ENCODE measurements around the gene ARRB1. TPM values are rescaled to one million over a fixed set of nuclear protein-coding genes. Genes with fewer than 3 reads are reported as not detected.

ARRB1 gene
- 10 to 100 TPM; 31.2 to 64.0 (median 42.3) TPM for total RNA-seq

DNA sequence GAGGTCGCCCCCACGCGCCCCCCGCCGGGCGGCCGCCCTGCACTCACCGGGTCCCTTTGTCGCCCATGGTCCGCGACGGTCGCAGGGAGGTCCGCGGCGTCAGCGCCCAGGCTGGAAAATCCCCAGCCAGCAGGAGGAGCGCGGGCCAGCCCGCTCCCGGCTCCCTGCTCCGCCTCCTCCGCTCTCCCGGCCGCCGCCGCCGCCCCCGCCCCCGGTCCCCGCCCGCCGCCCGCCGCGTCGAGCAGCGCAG is at the start of gene ARRB1:
Gene ARRB1 (minus strand): TSS at position 121 of the 250 bp plus-strand sequence. CDS start 54 bp downstream, at position 67.
- no peak for TF ChIP-seq CTCF (IDR thresholded peaks at IDR 0.05)
- no peak for TF ChIP-seq POLR2AphosphoS5 (IDR thresholded peaks at IDR 0.05)
- no peak for TF ChIP-seq POLR2A (IDR thresholded peaks at IDR 0.05)
- Histone ChIP-seq H3K9me3 (no peaks in the 10 kb centered on the region), H3K4me1 (peaks cover 24% of the 10 kb centered on the region in 2 donors), H3K27ac (peak within 1 kb of the TSS; percentile 91 to 99), H3K4me3 (peak within 1 kb of the TSS; percentile 76 to 98 (median 86)), H3K36me3 (no peaks in the 10 kb centered on the region), H3K27me3 (no peaks in the 10 kb centered on the region)
- intact Hi-C loops (cut with DNase I; ENCODE audit: low total_unique reads) = no loop called here
- DNase-seq (ENCODE audit: low spot score in 2 of 2) = peak in 1 of 2 donors; percentile 74

DNA sequence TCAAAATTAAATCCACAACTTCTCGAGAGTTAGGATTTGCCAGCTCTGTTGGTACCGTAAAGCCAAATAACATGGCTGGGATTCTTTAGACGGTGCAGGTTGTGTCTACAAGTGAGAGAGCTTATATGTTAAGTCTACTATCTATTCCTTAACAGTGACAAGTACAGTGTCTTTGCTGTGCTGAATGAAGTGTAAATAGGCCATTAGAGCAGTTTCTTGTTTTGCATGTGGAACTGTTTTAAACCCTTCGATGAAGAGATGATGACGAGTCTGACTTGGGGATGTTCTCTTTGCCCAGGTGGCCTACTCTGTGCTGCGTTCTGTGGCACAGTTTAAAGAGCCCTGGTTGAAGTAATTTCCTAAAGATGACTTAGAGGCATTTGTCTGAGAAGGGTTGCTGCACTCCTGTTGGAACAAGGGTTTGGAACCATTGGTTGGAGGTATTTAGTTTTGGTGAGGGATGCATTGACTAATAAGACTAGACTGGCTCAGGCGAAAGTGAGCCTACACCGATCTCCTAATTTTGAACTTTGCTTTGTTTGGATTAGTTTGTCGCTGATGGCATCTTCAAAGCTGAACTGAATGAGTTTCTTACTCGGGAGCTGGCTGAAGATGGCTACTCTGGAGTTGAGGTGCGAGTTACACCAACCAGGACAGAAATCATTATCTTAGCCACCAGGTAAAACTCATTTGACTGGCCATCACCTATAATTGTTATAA is 48.8 kb upstream of the ARRB1 start:
- Histone ChIP-seq H3K4me3 (peak overlapping the region; percentile 69 to 79 (median 72)), H3K36me3 (no peaks in the 10 kb centered on the region), H3K9me3 (no peaks in the 10 kb centered on the region), H3K27me3 (no peaks in the 10 kb centered on the region), H3K27ac (peak overlapping the region; percentile 93 to 95), H3K4me1 (no peaks in the 10 kb centered on the region)
- TF ChIP-seq POLR2A (IDR thresholded peaks at IDR 0.05) (no peak), POLR2AphosphoS5 (IDR thresholded peaks at IDR 0.05) (no peak), CTCF (IDR thresholded peaks at IDR 0.05) (no peak)
- no peak for DNase-seq (ENCODE audit: low spot score in 2 of 2)
- intact Hi-C loops (cut with DNase I; ENCODE audit: low total_unique reads) = no loop called here

DNA sequence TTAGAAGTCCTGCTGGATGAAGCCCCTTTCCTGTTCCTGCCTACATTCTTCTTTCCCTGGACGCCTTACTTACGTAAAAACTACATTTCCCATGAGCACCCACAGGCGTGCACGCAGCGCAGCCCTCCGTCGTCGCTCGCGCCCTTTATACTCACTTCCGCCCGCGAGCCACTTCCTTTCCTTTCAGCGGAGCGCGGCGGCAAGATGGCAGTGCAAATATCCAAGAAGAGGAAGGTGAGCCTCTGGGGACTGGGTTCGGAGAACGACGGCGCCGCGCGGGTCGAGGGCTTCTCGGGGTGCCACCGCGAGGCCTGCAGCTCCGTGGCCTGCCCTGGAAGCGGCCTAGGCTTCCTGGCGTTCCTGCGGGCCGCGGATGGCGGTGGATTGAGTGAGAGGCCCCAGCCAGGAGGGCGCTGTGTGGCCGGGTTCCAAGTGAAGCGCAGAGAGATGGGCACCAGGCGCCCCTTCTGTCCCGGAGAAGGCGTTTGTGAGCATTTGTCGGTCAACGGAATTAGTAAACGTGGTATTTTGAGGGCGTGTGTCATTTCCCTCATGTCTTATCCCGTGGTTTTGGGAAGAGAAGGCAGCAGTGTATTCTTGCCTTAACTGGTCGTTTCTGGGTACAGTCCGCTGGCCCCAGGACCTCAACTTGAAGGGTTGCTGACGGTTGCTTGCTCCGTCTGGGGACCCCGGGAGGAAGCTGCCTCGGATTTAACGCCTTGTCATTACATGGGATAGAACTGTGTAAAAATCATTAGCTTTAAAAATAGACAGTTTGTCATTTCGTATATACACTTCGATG is 48.1 kb upstream of the ARRB1 start, which contains the start of gene RPS3:
Gene RPS3 (plus strand): TSS at position 175 of the 802 bp plus-strand sequence. CDS start 30 bp downstream, at position 205.
- intact Hi-C loops (cut with DNase I; ENCODE audit: low total_unique reads) = no loop called here
- H3K4me3 ChIP-seq = peak within 1 kb of the TSS; percentile 69 to 79 (median 72)
- TF ChIP-seq POLR2AphosphoS5 (IDR thresholded peaks at IDR 0.05) (peak; percentile 99 to 100 (median 99)), CTCF (IDR thresholded peaks at IDR 0.05) (peak in 1 of 3 donors; percentile 24), POLR2A (IDR thresholded peaks at IDR 0.05) (peak; percentile 72)
- no peaks in the 10 kb centered on the region for H3K27me3 ChIP-seq
- no peaks in the 10 kb centered on the region for H3K9me3 ChIP-seq
- peak; percentile 88 to 92 for DNase-seq (ENCODE audit: low spot score in 2 of 2)
- peak within 1 kb of the TSS; percentile 93 to 95 for H3K27ac ChIP-seq
- no peaks in the 10 kb centered on the region for H3K4me1 ChIP-seq
- H3K36me3 ChIP-seq = no peaks in the 10 kb centered on the region

DNA sequence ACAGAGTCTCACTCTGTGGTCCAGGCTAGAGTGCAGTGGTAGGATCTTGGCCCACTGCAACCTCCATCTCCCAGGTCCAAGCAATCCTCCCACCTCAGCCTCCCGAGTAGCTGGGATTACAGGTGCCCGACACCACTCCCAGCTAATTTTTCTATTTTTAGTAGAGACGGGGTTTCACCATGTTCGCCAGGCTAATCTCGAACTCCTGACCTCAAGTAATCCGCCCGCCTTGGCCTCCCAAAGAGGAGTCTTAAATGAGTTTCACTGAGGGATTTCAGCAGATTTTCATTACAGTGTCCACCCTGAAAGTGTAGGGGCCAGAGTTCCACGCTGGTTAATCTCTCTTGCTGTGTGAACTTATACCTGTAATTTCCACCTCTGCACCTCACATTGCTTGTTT is 47.4 kb upstream of the ARRB1 start:
- intact Hi-C loops (cut with DNase I; ENCODE audit: low total_unique reads) = no loop called here
- DNase-seq (ENCODE audit: low spot score in 2 of 2) = no peak
- TF ChIP-seq POLR2AphosphoS5 (IDR thresholded peaks at IDR 0.05) (no peak), POLR2A (IDR thresholded peaks at IDR 0.05) (no peak), CTCF (IDR thresholded peaks at IDR 0.05) (no peak)
- Histone ChIP-seq H3K4me3 (no peak overlapping the region), H3K9me3 (no peaks in the 10 kb centered on the region), H3K4me1 (no peaks in the 10 kb centered on the region), H3K27ac (no peak overlapping the region), H3K36me3 (no peaks in the 10 kb centered on the region), H3K27me3 (no peaks in the 10 kb centered on the region)
